ENCODE data around the gene HCAR2.
"Not testable (repeated sequence)": the region's sequence is repeated elsewhere in the genome, so short reads cannot be mapped to it uniquely, and the experiment has no call there.

The HCAR2 gene

DNA sequence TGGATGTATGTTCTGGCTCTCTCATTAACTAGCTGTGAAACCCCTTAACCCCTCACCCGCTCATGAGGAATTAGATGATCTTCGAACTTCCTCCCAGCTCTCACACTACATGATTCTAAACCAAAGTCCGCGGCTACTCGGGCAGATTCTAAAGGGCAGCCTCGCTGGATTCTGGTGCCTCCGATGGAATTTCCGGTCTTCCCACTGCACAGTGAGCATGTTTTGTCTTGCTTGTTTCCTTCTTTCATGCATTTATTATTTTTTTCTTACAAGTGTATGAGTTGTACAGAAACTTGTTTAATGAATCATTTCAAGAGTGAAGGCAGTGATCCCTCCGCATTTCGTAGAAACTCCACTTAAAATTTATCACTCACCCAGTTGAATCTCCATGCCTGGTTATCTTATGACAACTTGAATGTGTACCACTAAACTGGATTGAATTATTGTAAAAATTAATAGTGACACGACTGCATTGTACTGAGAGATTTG lies 17.9 kb upstream of the HCAR2 start:
- in situ Hi-C loops (cut with MboI; ENCODE audit: low sequenced_read_pairs): no loop called here

GRCh38 chr12:122716658-122717057 lies 13.5 kb upstream of the HCAR2 start, which contains the start of gene HCAR3:
Gene HCAR3, minus strand, starts transcription at chr12:122716811. Its CDS starts 74 bp downstream, at chr12:122716737.
- in situ Hi-C loops (cut with MboI; ENCODE audit: low sequenced_read_pairs): not testable (repeated sequence)

DNA sequence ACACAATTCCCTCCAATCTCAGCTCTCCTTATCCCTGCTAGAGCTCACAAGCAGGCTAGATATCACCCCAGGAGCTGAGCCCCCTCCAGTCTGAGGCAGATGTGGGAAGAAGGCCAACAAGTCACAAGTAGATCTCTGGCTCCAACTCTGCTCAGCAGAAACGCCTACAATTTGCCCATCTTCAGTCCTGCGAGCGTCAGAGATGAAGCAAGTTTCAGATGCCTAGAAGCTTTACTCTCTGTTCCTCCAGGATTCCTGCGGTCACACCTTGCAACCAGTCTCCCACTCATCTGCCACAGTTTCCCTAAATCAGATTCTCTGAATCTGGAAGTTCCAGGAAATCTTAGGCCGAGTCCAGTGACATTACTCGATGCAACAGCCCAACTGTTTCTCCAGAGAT lies 12.1 kb upstream of the HCAR2 start:
- in situ Hi-C loops (cut with MboI; ENCODE audit: low sequenced_read_pairs): not testable (repeated sequence)

DNA sequence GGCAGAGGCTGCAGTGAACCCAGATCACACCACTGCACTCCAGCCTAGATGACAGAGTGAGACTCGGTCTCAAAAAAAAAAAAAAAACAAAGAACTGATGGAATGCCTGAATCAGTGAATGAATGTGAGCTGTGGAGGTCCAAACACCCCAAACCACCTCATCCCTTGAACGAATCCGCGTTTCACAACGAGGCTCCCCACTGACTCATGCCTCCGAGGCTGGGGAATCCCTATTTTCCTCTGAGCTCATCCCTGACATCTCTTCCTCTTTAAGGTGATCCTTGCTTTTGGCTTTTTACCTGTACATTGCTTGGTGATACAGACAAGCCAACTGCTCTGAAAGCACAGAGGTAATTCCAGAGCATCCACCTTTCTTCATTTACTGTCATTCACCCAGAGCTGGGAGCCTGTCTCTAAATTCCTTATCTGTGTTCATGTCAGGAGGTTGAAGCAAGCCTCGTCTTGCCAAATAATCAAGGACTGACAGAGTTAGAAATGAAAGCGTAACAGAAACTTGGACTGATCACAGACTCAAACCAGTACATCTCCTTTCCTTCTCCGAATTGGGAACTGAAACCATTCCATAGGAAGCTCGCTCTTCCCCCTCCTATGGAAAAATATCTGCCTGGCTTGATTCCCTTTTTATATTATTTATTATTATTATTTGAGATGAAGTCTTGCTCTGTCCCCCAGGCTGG lies 10.5 kb upstream of the HCAR2 start:
- in situ Hi-C loops (cut with MboI; ENCODE audit: low sequenced_read_pairs): not testable (repeated sequence)

DNA sequence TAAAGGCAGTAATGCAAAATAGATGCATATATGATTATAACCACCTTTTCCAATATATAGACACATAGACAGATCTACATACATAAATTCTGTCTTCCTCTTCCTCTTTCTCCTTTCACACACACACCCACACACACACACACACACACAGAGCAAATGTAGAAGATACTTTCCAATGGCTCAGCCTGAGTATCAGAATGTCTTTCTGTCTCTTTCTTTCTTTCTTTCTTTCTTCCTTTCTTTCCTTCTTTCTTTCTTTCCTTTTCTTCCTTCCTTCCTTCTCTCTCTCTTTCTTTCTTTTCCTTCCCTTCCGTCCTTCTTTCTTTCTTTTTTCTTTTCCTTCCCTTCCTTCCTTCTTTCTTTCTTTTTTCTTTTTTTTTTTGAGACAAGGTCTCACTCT lies 8.1 kb upstream of the HCAR2 start:
- in situ Hi-C loops (cut with MboI; ENCODE audit: low sequenced_read_pairs): not testable (repeated sequence)

GRCh38 chr12:122710341-122710740 lies 7.2 kb upstream of the HCAR2 start:
- in situ Hi-C loops (cut with MboI; ENCODE audit: low sequenced_read_pairs): not testable (repeated sequence)

GRCh38 chr12:122709287-122709686 lies 6.1 kb upstream of the HCAR2 start:
- in situ Hi-C loops (cut with MboI; ENCODE audit: low sequenced_read_pairs): not testable (repeated sequence)

GRCh38 chr12:122703841-122704240 lies 684 bp upstream of the HCAR2 start:
- in situ Hi-C loops (cut with MboI; ENCODE audit: low sequenced_read_pairs): not testable (repeated sequence)

DNA sequence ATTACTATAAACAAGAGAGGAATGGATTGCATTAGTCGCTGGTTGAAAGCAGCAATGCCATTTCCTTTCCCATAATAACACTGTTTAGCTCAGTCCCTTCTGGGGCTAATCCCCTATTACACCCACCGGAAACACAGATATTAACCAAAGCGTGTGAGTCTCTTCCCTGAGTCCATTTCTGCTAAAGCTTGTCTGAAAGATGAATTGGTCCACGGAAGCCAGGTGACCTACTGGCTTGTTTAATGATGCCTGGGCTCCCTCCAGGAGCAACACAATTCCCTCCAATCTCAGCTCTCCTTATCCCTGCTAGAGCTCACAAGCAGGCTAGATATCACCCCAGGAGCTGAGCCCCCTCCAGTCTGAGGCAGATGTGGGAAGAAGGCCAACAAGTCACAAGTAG lies 1.7 kb downstream of the HCAR2 start:
- in situ Hi-C loops (cut with MboI; ENCODE audit: low sequenced_read_pairs): not testable (repeated sequence)

GRCh38 chr12:122700038-122700710 lies 3.0 kb downstream of the HCAR2 start:
- in situ Hi-C loops (cut with MboI; ENCODE audit: low sequenced_read_pairs): not testable (repeated sequence)

- in situ Hi-C loops (cut with MboI; ENCODE audit: low sequenced_read_pairs): not testable (repeated sequence)
Measured at GRCh38 chr12:122696922-122697321, 6.2 kb downstream of the HCAR2 start.

- in situ Hi-C loops (cut with MboI; ENCODE audit: low sequenced_read_pairs): no loop called here
Measured at GRCh38 chr12:122691566-122691965, 11.6 kb downstream of the HCAR2 start.

GRCh38 chr12:122688291-122688690 lies 14.9 kb downstream of the HCAR2 start:
- in situ Hi-C loops (cut with MboI; ENCODE audit: low sequenced_read_pairs): no loop called here

DNA sequence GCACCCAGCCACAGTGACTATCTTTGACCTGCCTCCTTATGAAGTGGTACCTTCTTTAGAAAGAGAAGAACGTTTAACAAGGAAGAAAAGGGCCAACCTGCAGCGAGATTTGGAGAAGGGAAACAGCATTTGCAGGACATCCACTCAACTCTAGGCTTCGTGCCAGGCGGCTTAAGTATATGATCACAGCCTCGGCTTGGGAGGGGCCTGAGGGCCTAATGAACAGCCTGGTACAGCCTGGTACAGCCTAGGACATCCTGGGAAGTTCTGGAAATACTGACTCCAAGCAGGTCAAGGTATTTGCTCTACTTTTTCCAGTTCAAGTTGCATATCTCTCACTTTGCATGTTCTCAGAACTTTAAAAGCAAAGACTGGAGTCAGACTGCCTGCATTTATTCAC lies 16.1 kb downstream of the HCAR2 start:
- in situ Hi-C loops (cut with MboI; ENCODE audit: low sequenced_read_pairs): no loop called here

- in situ Hi-C loops (cut with MboI; ENCODE audit: low sequenced_read_pairs): no loop called here
Measured at GRCh38 chr12:122686538-122686937, 16.6 kb downstream of the HCAR2 start.

GRCh38 chr12:122684297-122684813 lies 18.8 kb downstream of the HCAR2 start:
- in situ Hi-C loops (cut with MboI; ENCODE audit: low sequenced_read_pairs): no loop called here

DNA sequence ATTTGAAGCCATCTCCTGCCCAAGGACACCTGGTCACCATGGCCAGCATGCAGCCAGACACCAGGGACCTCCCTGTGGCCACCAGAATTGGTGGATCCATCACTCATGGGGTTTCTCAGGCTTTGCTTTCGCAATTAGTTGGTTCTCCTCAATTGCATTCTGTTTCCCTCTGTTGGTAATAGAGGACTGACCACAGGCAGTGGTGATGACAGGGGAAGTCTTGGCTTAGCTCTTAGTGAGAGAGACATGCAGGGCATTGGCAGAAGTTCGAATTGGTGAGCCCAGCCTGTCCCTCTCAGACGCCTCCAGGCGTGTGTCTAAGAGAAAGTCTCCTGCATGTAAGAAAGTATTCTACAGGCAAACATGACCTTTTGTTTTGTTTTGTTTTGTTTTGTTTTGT lies 21.3 kb downstream of the HCAR2 start:
- in situ Hi-C loops (cut with MboI; ENCODE audit: low sequenced_read_pairs): no loop called here

- in situ Hi-C loops (cut with MboI; ENCODE audit: low sequenced_read_pairs): not testable (repeated sequence)
Measured at GRCh38 chr12:122680989-122681388, 22.2 kb downstream of the HCAR2 start.

DNA sequence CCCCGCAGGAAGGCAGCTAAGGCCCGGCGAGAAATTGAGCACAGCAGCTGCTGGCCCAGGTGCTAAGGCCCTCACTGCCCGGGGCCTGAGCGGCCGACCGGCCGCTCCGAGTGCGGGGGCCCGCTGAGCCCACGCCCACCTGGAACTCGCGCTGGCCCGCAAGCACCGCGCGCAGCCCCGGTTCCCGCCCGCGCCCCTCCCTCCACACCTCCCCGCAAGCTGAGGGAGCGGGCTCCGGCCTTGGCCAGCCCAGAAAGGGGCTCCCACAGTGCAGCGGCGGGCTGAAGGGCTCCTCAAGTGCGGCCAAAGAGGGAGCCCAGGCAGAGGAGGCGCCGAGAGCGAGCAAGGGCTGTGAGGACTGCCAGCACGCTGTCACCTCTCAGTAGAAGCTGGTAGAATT lies 26.4 kb downstream of the HCAR2 start:
- in situ Hi-C loops (cut with MboI; ENCODE audit: low sequenced_read_pairs): not testable (repeated sequence)

DNA sequence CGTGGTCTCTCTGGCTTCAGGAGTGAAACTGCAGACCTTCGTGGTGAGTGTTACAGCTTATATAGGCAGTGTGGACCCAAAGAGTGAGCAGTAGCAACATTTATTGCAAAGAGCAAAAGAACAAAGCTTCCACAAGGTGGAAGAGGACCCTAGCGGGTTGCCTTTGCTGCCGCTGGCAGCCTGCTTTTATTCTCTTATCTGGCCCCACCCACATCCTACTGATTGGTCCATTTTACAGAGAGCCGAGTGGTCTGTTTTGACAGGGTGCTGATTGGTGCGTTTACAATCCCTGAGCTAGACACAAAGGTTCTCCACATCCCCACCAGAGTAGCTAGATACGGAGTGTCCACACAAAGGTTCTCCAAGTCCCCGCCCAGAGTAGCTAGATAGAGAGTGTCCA lies 27.1 kb downstream of the HCAR2 start:
- in situ Hi-C loops (cut with MboI; ENCODE audit: low sequenced_read_pairs): not testable (repeated sequence)

DNA sequence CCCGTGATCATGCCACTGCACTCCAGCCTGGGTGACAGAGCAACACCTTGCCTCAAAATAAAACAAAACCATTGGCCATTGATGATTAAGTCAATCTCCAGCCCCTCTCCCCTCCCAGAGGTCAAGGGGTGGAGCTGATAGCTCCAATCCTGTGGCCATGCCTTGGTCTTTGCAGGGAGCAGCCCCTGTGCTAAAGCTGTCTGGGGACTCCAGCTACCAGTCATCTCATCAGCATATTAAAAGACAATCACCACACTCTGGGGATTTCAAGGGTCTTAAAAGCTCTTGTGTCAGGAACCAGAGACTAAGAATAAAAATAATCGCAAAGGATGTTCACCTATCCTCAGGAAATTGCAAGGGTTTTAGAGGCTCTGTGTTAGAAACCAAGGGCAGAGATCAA lies 30.6 kb downstream of the HCAR2 start:
- in situ Hi-C loops (cut with MboI; ENCODE audit: low sequenced_read_pairs): no loop called here

All from hTERT RPE-1 (cell line).